ENCODE data around the gene DGKD.

DNA sequence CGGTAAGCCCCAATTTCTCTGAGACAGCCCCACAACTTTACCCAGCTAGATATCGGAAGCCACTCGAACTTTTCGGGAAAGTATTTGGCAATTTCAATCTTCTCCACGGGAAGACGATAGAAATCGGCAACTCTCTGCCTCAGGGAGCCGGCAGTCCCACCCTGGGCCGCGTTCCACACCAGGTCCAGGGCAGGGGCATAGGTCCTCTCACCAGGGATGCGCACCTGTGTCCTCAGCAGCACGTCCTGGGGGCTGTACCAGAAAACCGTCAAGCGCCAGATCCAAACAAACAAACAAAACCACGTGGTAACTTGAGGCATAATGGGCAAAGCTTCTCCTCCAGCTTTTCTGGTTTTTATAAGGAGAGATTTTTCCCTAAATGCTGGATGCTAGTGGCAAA, 131.4 kb downstream of the DGKD start:
- TF ChIP-seq, protein P1, sequence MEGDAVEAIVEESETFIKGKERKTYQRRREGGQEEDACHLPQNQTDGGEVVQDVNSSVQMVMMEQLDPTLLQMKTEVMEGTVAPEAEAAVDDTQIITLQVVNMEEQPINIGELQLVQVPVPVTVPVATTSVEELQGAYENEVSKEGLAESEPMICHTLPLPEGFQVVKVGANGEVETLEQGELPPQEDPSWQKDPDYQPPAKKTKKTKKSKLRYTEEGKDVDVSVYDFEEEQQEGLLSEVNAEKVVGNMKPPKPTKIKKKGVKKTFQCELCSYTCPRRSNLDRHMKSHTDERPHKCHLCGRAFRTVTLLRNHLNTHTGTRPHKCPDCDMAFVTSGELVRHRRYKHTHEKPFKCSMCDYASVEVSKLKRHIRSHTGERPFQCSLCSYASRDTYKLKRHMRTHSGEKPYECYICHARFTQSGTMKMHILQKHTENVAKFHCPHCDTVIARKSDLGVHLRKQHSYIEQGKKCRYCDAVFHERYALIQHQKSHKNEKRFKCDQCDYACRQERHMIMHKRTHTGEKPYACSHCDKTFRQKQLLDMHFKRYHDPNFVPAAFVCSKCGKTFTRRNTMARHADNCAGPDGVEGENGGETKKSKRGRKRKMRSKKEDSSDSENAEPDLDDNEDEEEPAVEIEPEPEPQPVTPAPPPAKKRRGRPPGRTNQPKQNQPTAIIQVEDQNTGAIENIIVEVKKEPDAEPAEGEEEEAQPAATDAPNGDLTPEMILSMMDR (IDR thresholded peaks at IDR 0.05; ENCODE audit: insufficient read depth, low read length, poor library complexity, severe bottlenecking): no peak
- no peak for TF ChIP-seq EZH2phosphoT487 (conservative IDR thresholded peaks at IDR 0.05; ENCODE audit: low read length)
